ENCODE results near the gene PPP6R1.
"Not testable (repeated sequence)": the region's sequence is repeated elsewhere in the genome, so short reads cannot be mapped to it uniquely, and the experiment has no call there.

The PPP6R1 gene

DNA sequence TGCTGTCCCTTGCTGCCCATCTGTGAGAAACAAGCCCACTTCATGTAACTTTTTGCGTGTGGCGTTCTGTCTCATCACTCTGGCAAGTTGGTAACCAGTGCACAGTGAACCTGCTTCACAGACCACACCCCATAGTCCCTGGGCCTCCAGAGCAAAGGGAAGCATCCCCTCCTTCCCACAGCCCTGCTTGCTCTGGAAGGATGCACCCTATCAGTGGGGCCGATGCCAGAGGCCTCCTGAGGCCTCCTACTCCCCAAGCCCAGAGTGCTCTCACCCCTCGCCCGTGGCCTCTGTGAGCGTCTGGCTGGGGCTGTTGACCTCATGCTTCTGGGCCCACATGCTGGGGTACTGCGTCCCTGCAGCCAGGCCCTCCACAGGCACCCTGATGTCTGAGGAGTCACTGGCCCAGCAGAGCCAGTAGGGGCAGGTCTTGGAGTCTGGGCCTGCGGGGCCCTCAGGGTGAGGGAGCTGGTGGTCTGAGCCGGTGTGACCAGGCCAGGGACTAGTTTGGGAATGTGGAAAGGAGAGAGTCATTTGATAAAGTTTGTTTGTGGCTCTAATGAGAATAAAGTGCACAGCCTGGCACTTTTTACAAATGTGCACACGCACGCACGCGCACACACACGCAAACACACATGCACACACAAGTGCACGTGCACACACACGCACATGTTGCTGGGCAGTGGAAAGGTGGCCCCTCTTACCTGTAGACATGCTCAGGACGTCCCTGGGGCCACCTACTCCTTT, 35.4 kb downstream of the PPP6R1 start:
- no peak for DNase-seq

DNA sequence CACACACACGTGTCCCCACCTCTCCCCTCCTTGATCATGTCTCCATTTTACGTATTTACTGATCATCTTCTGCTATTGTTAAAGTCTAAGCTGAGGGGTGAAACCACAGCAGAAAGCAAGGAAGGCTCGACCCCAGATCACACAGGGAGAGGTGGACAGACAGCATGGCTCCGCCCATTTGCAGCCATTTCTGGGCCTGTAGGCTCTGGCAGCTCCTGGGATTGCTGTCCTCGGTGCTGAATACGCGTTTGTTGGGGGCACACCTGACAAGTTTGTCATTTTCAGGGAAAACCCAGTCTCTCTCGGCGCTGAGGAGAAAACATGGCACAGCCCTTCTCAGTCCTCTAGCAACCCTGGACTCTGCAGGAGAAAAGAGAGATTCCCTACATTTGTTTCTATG, 38.3 kb downstream of the PPP6R1 start:
- no peak for DNase-seq

DNA sequence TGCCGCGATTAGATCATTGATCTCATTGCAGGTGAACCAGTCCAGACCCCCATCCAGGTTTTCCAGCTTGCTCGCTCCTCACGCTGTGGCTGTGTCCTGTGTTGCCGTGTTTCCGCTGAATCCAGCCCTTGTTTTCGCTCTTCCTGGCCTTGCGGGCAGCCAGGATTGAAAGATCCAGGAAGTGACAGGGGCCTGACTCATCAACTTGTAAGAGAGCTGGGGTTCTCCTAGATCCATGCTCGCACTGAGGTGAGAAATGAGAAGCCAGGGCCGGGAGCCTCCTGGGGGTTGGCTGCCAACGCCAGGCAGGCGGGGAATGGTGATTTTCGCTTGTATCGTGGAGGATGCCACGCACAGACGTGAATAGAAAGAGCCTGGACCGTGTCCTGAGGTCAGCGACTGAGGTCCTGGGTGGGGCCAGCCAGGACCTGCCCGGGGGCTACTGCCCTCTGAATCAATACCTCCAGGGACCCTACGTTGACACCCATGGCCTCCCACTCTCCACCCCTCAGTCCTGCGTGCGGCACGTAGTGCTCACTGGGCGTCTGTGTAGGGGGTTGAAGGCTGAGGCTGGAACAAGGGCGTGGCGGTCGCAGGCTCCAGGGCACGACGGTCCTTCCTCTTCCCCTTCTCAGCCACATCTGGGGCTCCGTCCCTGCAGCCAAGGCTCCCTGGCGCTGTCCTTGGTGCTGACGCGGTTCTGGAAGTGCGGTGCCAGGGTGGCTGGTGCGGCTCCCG, 42.2 kb downstream of the PPP6R1 start:
- DNase-seq: peak; percentile 89

DNA sequence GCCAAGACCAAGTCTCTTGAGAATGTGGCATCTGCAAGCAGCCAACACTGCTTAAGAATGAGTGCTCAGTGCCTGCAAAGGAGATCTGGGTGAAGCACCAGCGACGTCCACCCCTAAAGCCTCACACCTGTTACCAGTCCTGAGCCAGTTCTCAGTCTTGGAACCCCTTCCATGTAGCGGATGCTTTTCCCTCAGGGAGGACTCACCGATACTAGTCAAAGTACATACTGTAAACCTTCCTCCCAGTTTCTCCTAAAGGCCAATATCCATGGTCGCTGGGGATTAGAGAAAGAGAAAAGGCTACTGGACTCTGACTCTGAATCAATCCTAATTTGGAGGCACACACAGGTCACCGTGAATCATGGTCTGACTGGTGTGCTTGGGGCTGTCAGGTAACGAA, 45.3 kb downstream of the PPP6R1 start:
- DNase-seq: no peak

DNA sequence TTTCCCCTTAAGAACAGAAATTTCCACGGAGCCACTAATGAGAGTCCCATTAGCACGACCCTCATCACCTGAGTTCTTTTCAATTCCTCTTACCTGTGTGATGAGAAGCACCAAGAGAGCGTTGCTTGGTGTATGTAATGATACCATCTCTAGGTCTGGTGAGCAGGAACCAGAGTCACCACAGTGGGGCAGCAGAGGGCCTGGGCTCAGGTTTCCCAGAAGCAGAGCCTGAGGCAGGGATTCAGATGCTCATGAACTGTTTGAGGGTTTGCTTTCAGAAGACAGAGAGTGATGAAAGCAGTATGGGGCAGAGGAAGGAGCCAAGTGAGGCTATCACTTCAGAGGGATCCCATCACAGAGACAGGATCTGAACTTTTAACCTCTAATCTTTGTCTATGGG, 46.4 kb downstream of the PPP6R1 start:
- DNase-seq: no peak

DNA sequence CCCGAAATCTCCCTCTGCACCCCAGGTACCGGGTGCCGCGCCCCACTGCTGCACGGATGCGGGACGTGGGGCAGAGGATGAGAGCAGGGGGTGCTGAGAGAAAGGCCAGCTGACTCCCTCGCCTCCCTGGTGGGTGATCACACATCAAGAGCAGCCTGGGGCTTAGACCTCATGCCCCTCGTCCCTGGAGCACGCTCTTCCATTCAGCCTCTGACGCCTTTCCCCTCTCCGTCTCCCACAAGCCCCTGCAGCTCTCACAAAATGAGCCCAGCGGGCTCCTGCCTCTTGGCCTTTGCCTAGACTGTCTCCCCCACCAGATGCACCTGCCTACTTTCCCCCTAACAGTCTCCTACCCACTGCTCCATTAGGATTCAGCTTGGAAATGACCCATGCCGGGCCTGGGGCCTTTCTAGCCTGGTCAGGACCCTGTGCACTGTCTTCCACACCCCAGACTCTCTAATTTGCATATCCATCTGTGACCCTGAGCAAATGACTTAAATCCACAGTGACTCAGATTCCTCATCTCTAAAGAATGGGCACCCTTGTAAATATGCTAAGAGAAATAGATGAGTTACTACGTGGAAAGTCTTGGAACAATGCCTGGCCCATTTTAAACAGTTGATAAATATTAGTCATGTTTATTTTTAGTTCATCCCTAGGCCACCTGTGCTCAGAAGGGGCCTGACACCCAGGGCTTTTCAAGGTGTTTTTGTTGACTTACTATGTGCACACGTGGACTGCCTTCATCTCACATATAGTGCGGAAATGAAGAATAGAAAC, 48.9 kb downstream of the PPP6R1 start:
- peak; percentile 59 for DNase-seq

DNA sequence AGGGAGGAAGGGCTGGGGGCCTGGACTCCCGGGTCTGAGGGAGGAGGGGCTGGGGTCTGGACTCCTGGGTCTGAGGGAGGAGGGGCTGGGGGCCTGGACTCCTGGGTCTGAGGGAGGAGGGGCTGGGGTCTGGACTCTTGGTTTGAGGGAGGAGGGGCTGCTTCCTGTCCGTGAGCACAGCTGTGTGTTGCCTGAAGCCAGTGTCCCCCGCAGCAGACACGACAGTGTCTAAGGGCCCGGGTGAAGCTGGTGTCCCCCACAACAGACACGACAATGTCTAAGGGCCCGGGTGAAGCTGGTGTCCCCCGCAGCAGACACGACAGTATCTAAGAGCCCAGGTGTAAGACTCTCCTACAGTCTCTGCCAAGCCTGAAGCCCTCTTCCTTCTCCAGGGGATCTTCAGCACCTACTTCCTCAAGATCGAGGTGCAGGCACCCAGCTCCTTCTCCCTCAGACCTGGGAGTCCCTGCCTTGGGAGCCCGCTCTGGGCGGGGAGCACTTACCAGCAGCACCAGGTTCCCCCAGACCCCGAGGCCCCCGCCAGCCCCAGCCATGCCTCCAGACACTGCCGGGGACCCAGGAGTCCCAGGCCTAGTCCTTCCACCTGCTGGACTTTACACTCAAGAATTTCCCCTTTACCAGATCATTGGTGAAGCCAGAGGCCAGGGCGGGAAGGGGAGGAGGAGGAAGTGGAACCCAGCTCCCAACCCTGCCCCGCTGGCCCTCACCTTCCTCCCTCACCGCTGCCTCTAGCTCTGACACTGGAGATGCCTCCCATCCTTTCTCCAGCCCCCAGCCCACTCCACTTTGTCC, 49.7 kb downstream of the PPP6R1 start, which contains the start of gene PTPRH:
Gene PTPRH, minus strand, starts transcription at position 622 of the 813 bp plus-strand sequence. Its CDS starts 68 bp downstream, at position 554.
- DNase-seq: no peak

DNA sequence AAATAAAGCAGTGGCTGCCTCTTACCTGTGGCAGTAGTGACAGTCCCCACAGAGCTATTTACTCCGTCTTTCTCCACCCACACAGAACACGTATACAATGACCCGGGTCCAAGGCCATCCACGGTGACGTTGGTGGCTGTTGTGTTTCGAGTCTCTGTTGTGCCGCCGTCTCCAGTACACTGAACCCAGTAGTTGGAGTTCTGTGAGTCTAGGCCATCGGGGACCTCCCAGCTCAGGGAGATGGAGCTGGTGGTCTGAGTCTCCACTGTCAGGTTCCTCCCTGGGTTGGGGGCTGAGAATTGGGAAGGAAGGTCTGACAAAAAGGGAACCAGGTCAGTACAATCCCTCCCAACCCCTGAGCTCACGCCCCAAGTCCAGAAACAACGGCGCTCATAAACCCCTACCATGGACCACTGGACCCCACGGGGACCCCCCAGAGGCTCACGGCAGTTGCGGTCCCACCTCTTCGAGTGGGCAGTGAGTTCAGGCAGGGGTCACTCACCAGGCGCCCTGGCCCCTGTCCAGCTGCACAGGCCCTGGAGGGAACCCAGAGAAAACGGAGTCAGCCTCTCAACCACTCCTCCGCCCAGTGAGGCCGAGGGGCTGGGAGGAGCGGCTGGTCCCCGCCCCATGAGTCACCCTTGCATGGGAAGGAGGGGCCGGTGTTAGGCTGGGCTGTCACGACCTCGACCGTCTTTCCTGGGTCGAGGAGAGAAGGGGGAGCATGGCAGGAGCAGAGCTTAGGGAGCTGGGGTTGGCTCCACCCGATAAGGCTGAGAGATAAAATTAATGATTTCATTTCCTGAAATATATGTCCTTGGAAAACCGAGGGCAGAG, 51.9 kb downstream of the PPP6R1 start:
- DNase-seq: peak; percentile 29

DNA sequence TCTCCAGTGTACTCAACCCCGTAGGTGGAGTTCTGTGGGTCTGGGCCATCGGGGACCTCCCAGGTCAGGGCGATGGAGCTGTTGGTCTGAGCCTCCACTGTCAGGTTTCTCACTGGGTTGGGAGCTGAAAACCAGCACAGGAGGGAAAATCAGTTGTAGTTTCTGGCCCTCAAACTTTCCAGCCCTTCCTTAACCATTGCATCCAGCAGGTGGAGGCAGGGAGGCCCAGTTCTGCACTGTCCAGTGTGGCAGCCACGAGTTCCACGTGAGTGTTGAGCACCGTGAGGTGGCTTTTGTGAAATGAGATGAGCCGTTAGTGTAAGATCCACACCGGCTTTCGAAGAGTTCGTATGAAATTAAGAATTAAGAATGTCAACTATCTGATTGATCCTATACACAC, 56.6 kb downstream of the PPP6R1 start:
- DNase-seq: not testable (repeated sequence)

DNA sequence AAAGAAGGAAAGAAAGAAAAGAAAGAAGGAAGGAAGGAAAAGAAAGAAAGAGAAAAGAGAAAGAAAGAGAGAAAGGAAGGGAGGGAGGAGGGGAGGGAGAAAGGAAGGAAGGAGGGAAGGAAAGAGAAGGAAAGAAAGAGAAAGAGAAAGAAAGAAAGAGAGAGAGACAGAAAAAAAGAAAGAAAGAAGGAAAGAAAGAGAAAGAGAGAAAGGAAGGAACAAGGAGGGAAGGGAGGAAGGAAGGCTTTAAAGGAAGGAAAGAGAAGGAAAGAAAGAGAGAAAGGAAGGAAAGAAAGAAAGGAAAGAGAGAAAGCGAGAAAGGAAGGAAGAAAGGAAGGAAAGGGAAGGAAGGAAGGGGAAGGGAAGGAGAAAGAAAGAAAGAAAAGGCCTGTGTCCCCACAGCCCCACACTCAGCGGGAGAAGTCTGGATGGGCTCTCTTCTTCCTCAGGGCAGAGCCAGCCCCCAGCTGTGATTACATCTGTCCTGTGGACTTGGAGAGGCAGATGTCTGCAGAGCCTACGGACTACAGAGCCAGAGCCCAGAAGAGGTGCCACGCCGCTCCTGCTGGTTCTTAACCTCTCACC, 59.1 kb downstream of the PPP6R1 start:
- DNase-seq: no peak

DNA sequence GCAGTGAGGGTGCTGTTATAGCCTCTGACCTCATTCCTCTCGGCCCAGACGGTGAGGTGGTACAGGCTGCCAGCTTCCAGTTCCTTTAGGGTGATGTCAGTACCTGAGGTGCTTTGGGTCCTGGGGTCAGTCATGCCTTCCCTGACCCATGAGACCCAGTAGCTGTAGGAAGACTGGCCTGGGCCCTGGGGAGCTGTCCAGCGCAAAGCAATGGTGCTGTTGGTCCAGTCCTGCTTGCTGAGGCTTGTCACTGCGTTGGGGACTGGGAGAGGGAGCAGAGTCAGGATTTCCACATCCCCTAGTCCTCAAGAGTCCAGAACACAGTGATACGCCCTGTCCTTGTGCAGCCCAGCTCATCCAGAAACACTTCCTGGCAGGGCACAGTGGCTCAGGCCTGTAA, 60.2 kb downstream of the PPP6R1 start:
- DNase-seq: no peak

DNA sequence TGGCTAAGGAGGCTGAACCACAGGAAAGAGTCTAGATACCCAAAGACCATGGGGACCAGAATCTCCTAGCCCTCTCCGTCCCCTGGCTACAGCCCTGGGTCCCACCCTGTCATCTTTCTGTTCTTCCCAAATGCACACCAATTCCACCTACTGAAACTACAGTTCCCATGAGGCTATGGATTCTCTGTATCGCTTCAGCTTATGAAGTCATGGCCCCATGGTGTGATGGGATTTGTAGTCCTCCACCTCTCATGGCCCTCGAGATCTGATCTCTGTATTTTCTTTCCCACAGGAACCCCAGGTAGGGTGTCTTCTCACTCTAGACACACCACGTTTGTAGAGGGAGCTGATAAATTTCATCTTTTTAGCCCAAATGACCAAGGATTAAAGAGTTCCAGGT, 61.3 kb downstream of the PPP6R1 start:
- DNase-seq: no peak

DNA sequence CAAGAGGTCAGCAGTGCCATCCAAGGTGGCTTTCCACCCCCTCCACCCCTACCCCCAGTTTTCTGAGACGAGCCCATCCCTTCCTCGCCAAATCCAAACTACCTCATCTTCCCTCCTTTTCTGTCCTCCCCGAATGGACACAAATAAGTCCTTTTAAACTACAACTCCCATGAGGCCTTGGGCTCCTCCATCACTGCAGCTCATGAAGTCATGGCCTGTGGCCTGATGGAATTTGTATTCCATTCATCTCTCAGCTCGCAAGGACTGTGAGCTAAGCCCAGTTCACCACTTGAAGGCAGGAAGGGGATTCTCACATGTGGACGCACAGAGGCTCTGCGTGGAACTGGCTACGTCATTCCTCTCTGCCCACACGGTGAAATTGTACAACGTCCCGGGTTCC, 62.0 kb downstream of the PPP6R1 start:
- no peak for DNase-seq

DNA sequence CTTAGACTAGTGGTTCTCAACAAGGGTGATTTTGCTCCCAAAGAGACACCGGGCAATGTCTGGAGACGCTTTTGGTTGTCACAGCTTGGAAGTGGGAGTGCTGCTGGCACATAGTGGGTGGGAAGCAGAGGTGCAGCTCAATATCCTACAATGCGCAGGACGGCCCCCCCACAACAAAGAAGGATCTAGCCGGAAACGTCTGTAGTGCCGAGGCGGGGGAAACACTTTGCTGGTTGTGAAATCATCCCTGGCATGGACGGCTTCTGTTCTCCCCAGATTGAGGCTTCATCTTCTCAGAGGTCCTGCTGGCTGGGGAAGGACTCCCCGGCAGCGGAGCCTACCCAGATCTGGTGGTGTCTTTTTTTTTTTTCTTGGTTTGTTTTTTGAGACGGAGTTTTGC, 65.3 kb downstream of the PPP6R1 start:
- DNase-seq: no peak

DNA sequence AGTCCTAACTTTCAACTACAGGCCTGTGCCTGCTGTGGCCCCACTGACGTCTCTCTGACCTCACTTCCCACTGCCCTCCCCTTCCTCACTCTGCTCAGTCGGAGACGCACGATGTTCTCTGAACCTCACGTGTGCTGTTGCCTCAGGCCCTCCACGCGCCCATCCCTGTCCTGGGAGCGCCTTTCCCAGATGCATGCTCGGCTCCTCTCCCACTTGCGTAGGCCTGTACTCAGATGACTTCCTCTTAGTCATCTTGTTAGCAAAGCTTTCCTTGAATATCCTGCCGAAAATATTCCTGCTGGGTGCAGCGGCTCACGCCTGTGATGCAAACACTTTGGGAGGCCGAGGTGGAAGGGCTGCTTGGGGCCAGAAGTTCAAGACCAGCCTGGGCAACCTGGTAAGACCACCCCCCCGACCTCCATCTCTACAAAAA, 69.4 kb downstream of the PPP6R1 start:
- no peak for DNase-seq

DNA sequence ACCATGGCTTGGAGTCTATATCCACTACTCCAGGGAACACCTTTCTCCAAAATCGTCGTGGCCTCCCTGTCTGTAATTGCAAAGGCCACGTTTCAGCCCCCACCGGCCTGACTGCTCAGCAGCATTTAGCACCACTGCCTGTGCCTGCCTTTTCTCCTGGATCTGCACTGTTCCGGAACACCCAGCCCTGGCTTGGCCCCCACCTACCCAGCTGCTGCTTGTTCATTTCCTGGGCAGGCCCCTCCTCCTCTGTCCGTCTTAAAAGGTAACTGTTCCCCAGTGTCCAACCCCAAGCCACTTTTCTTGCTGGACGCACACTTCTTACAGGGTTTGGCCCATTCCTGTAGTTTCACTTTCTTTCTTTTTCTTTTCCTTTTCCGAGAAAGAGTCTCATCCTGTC, 70.2 kb downstream of the PPP6R1 start:
- no peak for DNase-seq

DNA sequence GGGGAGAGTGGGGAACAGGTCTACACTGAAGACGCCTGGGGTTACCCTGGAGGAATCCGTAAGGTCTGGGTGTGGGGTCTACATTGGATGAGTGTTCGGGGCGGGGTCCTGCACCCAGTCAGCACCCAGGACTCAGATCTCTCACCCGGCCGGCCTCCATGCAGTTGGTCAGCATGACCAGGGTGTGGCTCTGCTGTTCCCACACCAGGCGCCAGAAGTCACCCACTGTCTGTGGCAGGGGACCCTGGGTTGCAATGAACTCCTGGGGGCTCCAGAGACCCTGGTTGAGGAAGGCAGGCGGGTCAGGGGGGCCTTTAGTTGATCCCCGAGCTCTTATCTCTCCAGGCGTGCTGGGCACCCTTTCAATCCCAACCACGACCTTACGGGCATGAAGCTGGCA, 72.7 kb downstream of the PPP6R1 start:
- no peak for DNase-seq

DNA sequence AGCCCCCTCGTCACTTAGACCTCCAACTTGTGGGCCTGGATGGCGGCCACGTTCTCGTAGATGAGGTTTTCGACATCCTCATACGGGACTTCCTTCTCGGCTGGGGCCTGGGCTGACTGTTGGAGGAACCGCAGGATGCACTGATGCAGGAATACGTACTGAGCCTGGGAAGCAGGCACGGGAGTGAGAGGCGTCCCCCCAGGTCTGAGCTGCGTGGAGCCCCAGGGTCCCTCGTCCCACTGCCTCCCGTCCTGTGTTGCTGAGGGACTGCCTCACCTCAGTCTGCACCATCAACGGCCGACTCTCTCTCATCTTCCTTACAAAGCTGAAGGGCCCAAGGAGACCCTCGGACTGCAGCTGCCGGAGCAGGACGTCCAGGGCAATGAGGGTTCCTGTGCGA, 77.1 kb downstream of the PPP6R1 start:
- no peak for DNase-seq

All from NCI-H345 (cell line).